Measurements from ENCODE around the gene VSIG4. TPM values are rescaled to one million over a fixed set of nuclear protein-coding genes. Genes with fewer than 3 reads are reported as not detected.

The VSIG4 gene
- total RNA-seq, 1 donor from 2014 or later, result 0.54 TPM

DNA sequence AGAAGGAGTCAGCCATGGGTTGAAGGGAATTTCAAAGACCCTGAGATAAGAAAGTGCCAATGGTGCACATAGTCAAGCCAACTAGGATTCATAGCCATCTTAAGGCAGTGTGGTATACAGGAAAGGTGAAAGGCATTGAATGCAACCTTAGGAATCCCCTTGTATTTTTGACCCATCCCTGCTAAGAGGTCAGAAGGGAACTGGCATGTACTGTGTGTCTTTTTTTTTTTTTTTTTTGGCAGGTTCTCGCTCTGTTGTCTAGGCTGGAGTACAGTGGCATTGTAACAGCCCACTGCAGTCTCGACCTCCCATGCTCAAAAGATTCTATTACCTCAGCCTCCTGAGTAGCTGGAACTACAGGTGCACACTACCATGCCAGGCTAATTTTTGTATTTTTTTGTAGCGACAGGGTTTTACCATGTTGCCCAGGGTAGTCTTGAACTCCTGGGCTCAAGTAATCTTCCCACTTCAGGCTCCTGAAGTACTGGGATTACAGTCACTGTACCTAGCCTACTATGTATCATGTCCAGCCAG is 40.8 kb downstream of the VSIG4 start:
- DNase-seq (ENCODE audit: low read depth), result no peak
- TF ChIP-seq, protein P1, sequence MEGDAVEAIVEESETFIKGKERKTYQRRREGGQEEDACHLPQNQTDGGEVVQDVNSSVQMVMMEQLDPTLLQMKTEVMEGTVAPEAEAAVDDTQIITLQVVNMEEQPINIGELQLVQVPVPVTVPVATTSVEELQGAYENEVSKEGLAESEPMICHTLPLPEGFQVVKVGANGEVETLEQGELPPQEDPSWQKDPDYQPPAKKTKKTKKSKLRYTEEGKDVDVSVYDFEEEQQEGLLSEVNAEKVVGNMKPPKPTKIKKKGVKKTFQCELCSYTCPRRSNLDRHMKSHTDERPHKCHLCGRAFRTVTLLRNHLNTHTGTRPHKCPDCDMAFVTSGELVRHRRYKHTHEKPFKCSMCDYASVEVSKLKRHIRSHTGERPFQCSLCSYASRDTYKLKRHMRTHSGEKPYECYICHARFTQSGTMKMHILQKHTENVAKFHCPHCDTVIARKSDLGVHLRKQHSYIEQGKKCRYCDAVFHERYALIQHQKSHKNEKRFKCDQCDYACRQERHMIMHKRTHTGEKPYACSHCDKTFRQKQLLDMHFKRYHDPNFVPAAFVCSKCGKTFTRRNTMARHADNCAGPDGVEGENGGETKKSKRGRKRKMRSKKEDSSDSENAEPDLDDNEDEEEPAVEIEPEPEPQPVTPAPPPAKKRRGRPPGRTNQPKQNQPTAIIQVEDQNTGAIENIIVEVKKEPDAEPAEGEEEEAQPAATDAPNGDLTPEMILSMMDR (IDR thresholded peaks at IDR 0.05; ENCODE audit: insufficient read depth, low read length, poor library complexity, severe bottlenecking), result no peak
- Histone ChIP-seq H3K4me3 (ENCODE audit: low read depth, low read length) (no peak overlapping the region), H3K27me3 (ENCODE audit: control insufficient read depth, insufficient read depth, low read length) (no peaks in the 10 kb centered on the region), H3K36me3 (ENCODE audit: control insufficient read depth, insufficient read depth, low read length) (no peaks in the 10 kb centered on the region)

DNA sequence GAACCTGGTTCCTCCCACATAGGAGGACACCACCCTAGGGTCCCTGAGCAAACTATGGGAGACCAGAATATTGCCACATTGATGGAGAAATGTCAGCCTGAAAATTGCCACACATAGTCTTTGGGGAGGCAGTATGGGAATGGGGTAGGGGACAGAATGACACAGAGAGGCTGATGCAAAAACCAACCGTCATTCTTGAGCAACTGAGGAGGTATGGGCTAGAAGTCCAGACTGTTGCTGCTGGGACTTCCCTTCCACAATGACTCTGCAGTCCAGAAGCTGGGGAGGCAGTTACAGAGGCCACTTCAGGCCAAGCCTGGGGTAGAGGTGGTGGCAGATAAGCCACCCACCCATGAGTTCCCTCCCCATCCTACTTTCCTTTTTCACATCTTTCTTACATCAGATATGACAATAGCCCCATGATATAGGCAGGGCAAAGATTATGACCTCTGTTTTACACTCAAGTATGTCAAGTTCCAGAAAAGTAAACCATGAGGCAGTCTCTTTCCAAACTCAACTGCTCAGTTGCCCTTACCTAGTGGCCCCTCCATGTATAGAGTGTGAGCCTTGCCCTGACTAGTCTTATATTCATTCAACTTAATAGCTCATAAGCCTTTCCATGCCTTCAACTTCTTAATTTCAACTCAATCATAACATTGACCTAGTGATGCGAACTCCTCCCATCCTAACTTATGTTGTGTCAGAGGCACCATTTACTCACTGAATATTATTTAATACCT is 41.7 kb downstream of the VSIG4 start:
- DNase-seq (ENCODE audit: low read depth), result no peak
- Histone ChIP-seq H3K27me3 (ENCODE audit: control insufficient read depth, insufficient read depth, low read length) (no peaks in the 10 kb centered on the region), H3K4me3 (ENCODE audit: low read depth, low read length) (no peak overlapping the region), H3K36me3 (ENCODE audit: control insufficient read depth, insufficient read depth, low read length) (no peaks in the 10 kb centered on the region)
- TF ChIP-seq, protein P1 (IDR thresholded peaks at IDR 0.05; ENCODE audit: insufficient read depth, low read length, poor library complexity, severe bottlenecking), result no peak

DNA sequence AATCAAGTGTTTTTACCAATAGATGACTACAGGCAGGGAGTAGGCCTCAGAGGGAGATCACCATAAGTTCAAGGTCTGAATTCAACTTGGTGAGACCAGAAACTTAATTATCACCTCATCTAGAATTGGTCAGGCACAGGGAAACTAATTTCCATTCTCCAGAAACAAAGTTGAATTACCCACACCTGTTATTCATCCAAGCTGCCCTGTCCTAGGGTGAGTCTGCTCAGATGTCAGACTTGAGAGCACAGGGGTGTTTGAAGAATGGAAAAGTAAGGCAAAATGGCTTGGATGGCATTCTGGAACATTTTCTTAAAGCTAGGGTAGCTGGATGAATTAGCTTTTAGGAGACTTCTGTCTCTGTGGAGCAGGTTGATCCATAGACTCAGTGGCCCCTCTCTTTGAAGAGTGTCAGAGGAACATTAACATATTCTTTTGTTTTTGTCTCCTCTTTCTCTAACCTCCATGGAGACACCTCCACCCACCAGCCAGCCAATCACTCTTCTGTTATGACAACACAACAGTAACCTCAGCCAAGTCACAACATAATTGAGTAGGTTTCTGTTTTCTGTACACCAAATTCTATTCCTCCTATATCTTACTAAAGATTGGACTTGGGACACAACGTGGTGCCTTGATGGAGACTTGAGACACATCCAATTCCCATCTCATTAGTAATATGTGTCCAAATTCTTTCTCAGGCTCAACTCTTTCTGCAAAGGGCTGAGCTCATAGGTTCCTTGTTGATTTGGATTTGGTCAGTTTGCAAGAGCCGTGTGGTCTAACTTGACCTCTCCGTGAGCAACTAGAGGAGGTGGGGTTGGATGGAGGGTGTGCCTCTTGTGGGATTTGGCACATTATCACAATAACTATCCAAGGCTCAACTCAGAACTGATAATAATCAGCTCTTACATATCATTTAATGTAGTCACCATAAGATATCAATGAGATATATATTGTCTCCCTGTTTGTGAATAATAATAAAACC is 45.1 kb downstream of the VSIG4 start:
- H3K27me3 ChIP-seq (ENCODE audit: control insufficient read depth, insufficient read depth, low read length), result no peaks in the 10 kb centered on the region
- no peaks in the 10 kb centered on the region for H3K36me3 ChIP-seq (ENCODE audit: control insufficient read depth, insufficient read depth, low read length)
- TF ChIP-seq, protein P1 (IDR thresholded peaks at IDR 0.05; ENCODE audit: insufficient read depth, low read length, poor library complexity, severe bottlenecking), result no peak
- H3K4me3 ChIP-seq (ENCODE audit: low read depth, low read length), result no peak overlapping the region
- no peak for DNase-seq (ENCODE audit: low read depth)

DNA sequence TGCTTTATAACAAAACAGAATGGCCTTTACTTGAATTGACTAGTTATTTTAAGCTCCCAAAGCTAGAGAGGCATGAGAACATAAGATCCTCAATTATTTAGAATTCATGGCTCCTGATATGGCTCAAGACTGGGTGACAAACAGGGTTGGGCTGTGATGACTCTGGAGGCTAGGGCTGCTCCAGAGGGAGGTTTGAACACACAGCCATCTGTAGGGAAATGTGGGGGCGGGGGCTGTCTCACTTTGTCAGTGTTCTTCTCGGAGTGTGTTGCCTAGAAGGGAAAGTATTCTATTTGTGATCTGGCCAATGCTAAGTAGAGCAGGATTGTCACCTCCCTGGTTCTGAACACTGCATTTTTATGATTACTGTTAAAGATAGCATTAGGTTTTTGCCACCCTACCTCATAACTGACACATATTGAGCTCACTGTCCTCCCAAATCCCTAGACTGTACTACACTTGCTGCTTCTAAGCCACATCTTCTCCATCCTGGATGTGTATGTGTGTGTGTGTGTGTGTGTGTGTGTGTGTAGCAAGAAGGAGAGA is 45.9 kb downstream of the VSIG4 start:
- Histone ChIP-seq H3K36me3 (ENCODE audit: control insufficient read depth, insufficient read depth, low read length) (no peaks in the 10 kb centered on the region), H3K27me3 (ENCODE audit: control insufficient read depth, insufficient read depth, low read length) (no peaks in the 10 kb centered on the region), H3K4me3 (ENCODE audit: low read depth, low read length) (no peak overlapping the region)
- DNase-seq (ENCODE audit: low read depth), result no peak
- TF ChIP-seq, protein P1 (IDR thresholded peaks at IDR 0.05; ENCODE audit: insufficient read depth, low read length, poor library complexity, severe bottlenecking), result no peak

DNA sequence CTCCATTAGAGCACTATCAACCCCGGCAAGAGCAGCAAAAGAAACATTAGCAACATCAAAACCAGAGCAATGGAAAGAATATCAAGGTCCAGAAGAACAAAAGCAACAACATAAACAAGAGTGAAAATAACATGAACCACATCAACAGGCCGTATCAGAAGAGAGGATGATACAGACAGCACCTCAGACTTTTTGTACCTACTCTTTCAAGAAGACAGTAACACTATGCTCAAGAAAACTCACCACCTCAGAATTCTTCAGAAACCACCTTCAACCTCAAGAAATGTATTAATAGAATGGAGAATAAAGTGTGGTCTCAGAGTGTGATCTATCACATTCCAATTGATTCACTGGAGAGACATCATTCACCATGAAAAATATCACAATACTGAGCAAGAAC is 46.5 kb downstream of the VSIG4 start:
- no peak for DNase-seq (ENCODE audit: low read depth)
- no peaks in the 10 kb centered on the region for H3K27me3 ChIP-seq (ENCODE audit: control insufficient read depth, insufficient read depth, low read length)
- TF ChIP-seq, protein P1 (IDR thresholded peaks at IDR 0.05; ENCODE audit: insufficient read depth, low read length, poor library complexity, severe bottlenecking), result no peak
- H3K36me3 ChIP-seq (ENCODE audit: control insufficient read depth, insufficient read depth, low read length), result no peaks in the 10 kb centered on the region
- H3K4me3 ChIP-seq (ENCODE audit: low read depth, low read length), result no peak overlapping the region
